Thyroid gland (tissue), 4 donors: ENCODE measurements around the gene TNFRSF17.

Experiments used
- POLR2A ChIP-seq, 2 donors: fragments of 450-650 bp; IDR thresholded peaks; one replicate each; pipeline ENCODE4 v1.6.1; 2017; ENCODE audit warnings: antibody characterized with exemption in 2 of 2, mild to moderate bottlenecking in 2 of 2, moderate library complexity in 1 of 2
- TF ChIP-seq, protein P1 (sequence below), 6 experiments: fragments of 200-600 bp in 3 of 6; fragments of 450-650 bp in 3 of 6; sonication (generic) in 3 of 6; IDR thresholded peaks; one replicate each; pipeline ENCODE4 v1.5.1; 2016 to 2019; ENCODE audit warnings: antibody characterized with exemption in 6 of 6, mild to moderate bottlenecking in 2 of 6, inconsistent platforms in 1 of 6, moderate library complexity in 1 of 6

DNA sequence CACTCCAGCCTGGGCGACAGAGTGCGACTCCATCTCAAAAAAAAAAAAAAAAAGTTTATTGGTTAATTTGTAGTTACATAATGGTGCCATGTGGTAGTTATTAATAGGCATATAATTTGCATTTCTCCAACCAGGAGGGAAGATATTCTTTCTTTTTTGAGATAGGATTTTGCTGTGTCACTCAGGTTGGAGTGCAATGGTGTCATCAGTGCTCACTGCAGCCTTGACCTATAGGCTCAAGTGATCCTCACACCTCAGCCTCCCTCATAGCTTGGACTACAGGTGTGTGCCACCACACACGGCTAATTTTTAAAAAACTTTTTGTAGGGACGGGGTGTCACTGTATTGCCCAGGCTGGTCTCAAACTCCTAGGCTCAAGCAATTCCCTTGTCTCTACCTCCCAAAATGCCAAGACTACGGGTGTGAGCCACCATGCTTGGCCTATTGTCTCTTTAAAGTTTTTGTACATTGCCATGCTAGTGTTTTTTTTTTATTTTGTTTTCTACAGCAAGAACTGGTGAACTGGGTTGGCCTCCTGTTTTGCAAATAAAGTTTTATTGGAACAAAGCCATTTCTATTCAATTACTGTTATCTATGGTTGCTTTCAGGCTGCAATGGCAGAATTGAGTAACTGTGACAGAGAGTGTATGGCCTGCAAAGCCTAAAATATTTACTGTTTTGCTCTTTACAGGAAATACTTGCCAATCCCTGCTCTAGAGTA lies 23.4 kb downstream of the TNFRSF17 start:
- TF ChIP-seq, protein P1, sequence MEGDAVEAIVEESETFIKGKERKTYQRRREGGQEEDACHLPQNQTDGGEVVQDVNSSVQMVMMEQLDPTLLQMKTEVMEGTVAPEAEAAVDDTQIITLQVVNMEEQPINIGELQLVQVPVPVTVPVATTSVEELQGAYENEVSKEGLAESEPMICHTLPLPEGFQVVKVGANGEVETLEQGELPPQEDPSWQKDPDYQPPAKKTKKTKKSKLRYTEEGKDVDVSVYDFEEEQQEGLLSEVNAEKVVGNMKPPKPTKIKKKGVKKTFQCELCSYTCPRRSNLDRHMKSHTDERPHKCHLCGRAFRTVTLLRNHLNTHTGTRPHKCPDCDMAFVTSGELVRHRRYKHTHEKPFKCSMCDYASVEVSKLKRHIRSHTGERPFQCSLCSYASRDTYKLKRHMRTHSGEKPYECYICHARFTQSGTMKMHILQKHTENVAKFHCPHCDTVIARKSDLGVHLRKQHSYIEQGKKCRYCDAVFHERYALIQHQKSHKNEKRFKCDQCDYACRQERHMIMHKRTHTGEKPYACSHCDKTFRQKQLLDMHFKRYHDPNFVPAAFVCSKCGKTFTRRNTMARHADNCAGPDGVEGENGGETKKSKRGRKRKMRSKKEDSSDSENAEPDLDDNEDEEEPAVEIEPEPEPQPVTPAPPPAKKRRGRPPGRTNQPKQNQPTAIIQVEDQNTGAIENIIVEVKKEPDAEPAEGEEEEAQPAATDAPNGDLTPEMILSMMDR (IDR thresholded peaks at IDR 0.05): no peak
- no peak for TF ChIP-seq POLR2A (IDR thresholded peaks at IDR 0.05)
